ENCODE measurements around the gene IFT25. TPM values are rescaled to one million over a fixed set of nuclear protein-coding genes. Genes with fewer than 3 reads are reported as not detected.

The IFT25 gene
- total RNA-seq, 1 donor from 2014 or later, result 41.0 TPM

- H3K4me3 Mint-ChIP-seq, result no peak overlapping the region
- no peaks in the 10 kb centered on the region for H3K9me3 Mint-ChIP-seq
- no peaks in the 10 kb centered on the region for H3K4me1 Mint-ChIP-seq
- intact Hi-C loops (cut with micrococcal nuclease), result no loop called here
- H3K36me3 Mint-ChIP-seq (ENCODE audit: low read depth), result no peaks in the 10 kb centered on the region
- peaks cover 4% of the 10 kb centered on the region for H3K27me3 Mint-ChIP-seq
- ATAC-seq (ENCODE audit: low read depth) (no peak), DNase-seq (no peak)
- CTCF ChIA-PET, result no interaction called here
- H3K27ac Mint-ChIP-seq, result no peak overlapping the region
- POLR2A ChIA-PET, result no interaction called here
- no peak for TF ChIP-seq CTCF (IDR thresholded peaks at IDR 0.05)
These were observed 45.8 kb downstream of the IFT25 start for GRCh38 chr1:53899708-53900107.

- Mint-ChIP-seq H3K36me3 (ENCODE audit: low read depth) (no peaks in the 10 kb centered on the region), H3K27ac (no peak overlapping the region), H3K9me3 (no peaks in the 10 kb centered on the region), H3K27me3 (peaks cover 4% of the 10 kb centered on the region), H3K4me3 (no peak overlapping the region), H3K4me1 (no peaks in the 10 kb centered on the region)
- CTCF ChIA-PET, result no interaction called here
- TF ChIP-seq CTCF (IDR thresholded peaks at IDR 0.05), result no peak
- POLR2A ChIA-PET, result no interaction called here
- no peak for ATAC-seq (ENCODE audit: low read depth)
- no peak for DNase-seq
- intact Hi-C loops (cut with micrococcal nuclease), result no loop called here
These were observed 46.3 kb downstream of the IFT25 start for GRCh38 chr1:53899206-53899628.

- no peak for TF ChIP-seq CTCF (IDR thresholded peaks at IDR 0.05)
- peaks cover 9% of the 10 kb centered on the region for H3K4me1 Mint-ChIP-seq
- CTCF ChIA-PET, result no interaction called here
- ATAC-seq (ENCODE audit: low read depth) (no peak), DNase-seq (no peak)
- POLR2A ChIA-PET, result no interaction called here
- intact Hi-C loops (cut with micrococcal nuclease), result no loop called here
- no peaks in the 10 kb centered on the region for H3K36me3 Mint-ChIP-seq (ENCODE audit: low read depth)
- no peaks in the 10 kb centered on the region for H3K9me3 Mint-ChIP-seq
- H3K4me3 Mint-ChIP-seq, result no peak overlapping the region
- H3K27ac Mint-ChIP-seq, result no peak overlapping the region
- H3K27me3 Mint-ChIP-seq, result peaks cover 4% of the 10 kb centered on the region
These were observed 48.8 kb downstream of the IFT25 start for GRCh38 chr1:53896635-53897229.

DNA sequence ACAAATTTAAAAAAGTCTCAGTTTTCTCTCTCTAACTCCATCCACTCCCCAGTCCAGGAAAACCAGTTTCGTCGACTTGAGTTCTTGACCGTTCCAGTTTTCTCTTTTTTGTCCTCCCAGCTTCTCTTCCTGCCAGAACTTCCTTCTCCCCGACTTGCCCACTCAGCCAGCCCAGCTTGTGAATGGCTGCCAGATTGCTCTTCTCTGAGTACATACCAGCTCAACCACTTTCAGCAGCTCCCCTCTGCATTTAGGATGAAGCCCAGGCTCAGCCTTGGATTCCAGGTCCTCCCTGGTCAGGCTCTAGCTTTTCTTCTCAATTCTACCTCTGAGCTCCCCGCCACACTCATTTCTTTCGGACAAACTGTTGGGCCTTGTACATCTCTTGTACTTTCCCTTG lies 50.1 kb downstream of the IFT25 start:
- ChIA-PET POLR2A (no interaction called here), CTCF (no interaction called here)
- H3K4me3 Mint-ChIP-seq, result no peak overlapping the region
- intact Hi-C loops (cut with micrococcal nuclease), result no loop called here
- no peaks in the 10 kb centered on the region for H3K9me3 Mint-ChIP-seq
- DNase-seq, result no peak
- no peak for TF ChIP-seq CTCF (IDR thresholded peaks at IDR 0.05)
- peaks cover 16% of the 10 kb centered on the region for H3K4me1 Mint-ChIP-seq
- no peak overlapping the region for H3K27ac Mint-ChIP-seq
- ATAC-seq (ENCODE audit: low read depth), result no peak
- H3K27me3 Mint-ChIP-seq, result peaks cover 4% of the 10 kb centered on the region
- no peaks in the 10 kb centered on the region for H3K36me3 Mint-ChIP-seq (ENCODE audit: low read depth)

- DNase-seq (no peak), ATAC-seq (ENCODE audit: low read depth) (no peak)
- Mint-ChIP-seq H3K27me3 (peaks cover 4% of the 10 kb centered on the region), H3K36me3 (ENCODE audit: low read depth) (peaks cover 3% of the 10 kb centered on the region), H3K27ac (no peak overlapping the region), H3K4me3 (no peak overlapping the region), H3K4me1 (peaks cover 22% of the 10 kb centered on the region), H3K9me3 (no peaks in the 10 kb centered on the region)
- ChIA-PET CTCF (no interaction called here), POLR2A (no interaction called here)
- intact Hi-C loops (cut with micrococcal nuclease), result no loop called here
- TF ChIP-seq CTCF (IDR thresholded peaks at IDR 0.05), result no peak
These were observed 50.9 kb downstream of the IFT25 start for GRCh38 chr1:53894644-53895043.
